ENCODE measurements around the gene YBEY.

YBEY gene

GRCh38 chr21:46329796-46330195 lies 43.7 kb downstream of the YBEY start:
- DNase-seq: no peak

DNA sequence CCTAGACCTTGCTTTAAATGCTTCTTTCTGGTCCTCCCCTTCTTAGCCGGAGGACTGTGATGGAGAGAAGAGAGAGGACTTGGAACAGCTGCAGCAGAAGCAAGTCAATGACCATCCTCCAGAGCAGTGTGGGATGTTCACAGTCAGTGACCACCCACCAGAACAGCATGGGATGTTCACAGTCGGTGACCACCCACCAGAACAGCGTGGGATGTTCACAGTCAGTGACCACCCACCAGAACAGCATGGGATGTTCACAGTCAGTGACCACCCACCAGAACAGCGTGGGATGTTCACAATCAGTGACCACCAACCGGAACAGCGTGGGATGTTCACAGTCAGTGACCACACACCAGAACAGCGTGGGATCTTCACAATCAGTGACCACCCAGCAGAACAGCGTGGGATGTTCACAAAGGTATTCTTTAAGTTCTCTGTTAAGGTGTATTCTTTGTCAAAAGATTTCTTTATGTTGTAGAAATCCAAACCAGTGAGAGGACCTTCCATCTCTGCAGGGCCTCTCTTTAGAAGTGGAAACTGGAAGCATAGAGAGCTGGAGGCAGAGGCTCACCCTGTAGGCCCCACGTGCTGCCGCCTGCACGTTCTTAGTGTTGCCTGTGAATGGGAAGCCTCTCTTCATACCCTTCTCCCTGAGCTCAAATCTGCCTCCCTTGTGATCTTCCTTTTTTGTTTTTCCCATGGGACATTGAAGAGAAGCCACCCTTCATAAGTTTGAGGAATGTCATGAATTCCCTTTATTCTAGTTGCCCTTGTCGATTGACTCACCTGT lies 48.4 kb downstream of the YBEY start:
- DNase-seq: no peak

- no peak for DNase-seq
Observed at GRCh38 chr21:46336603-46337002, 50.5 kb downstream of the YBEY start.

DNA sequence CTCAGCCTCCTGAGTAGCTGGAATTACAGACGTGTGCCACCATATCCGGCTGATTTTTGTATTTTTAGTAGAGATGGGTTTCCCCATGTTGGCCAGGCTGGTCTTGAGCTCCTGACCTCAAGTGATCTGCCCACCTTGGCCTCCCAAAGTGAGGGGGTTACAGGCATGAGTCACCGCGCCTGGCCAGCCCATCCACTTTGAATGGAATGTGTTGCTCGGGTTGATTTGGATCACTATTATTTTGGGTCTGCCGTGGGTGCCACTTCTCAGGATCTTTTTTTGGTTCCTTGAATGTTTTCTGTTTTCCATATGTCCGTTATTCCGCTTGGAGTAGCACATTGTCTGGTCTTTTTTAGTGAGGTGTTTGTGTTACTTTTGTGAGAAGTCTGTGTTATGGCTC lies 54.9 kb downstream of the YBEY start:
- no peak for DNase-seq

GRCh38 chr21:46344219-46344915 lies 58.2 kb downstream of the YBEY start:
- no peak for DNase-seq

DNA sequence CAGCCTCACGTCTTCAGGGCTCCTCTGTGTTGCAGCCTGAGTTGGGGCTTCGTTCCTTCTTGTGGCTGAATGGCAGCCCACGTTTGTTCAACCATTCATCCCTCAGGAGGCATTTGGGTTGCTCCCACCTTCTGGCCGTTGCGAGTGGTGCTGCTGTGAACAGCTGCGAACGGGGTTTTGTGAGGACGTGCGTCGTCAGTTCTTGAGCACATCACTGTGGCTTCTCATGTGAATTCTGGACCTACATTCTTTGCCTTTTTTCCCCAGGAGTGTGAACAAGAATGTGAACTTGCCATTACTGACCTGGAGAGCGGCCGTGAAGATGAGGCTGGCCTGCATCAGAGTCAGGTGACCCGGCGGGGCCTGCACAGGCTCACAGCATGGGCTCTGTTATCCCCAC lies 59.7 kb downstream of the YBEY start:
- DNase-seq: no peak

GRCh38 chr21:46346296-46347202 lies 60.4 kb downstream of the YBEY start:
- DNase-seq: no peak

GRCh38 chr21:46347203-46347550 lies 61.0 kb downstream of the YBEY start:
- DNase-seq: no peak
